SH-SY5Y (cell line): ENCODE results near the gene KIAA1217.

Experiments used
- GATA2 ChIP-seq: IDR thresholded peaks from 2 replicates; pipeline ENCODE4 v1.6.1; 2011; ENCODE audit warnings: mild to moderate bottlenecking, low read depth, low read length
- GATA3 ChIP-seq: IDR thresholded peaks from 2 replicates; pipeline ENCODE4 v1.6.1; 2011; ENCODE audit warnings: low read depth, mild to moderate bottlenecking, low read length, moderate library complexity

GRCh38 chr10:24597426-24597825 lies 388.5 kb downstream of the KIAA1217 start:
- TF ChIP-seq GATA2, result no peak
- no peak for TF ChIP-seq GATA3
